ENCODE data around the gene TIGIT.

Gene TIGIT

GRCh38 chr3:114356066-114356465 is 62.2 kb downstream of the TIGIT start:
- DNase-seq = no peak

GRCh38 chr3:114356525-114356924 is 62.7 kb downstream of the TIGIT start:
- no peak for DNase-seq

Data from stimulated activated CD4-positive, alpha-beta T cell treated with anti-CD3 and anti-CD28 coated beads, Interleukin-2, amount 100 ng/mL, for 24 hours (primary cell).